Choroid plexus epithelial cell (primary cell): ENCODE measurements around the gene GRK7.

Source experiments
- DNase-seq: peaks from one replicate; pipeline ENCODE4 v3.0.0-alpha.2; 2010; ENCODE audit warnings: low read depth
- H3K4me3 ChIP-seq: 2 replicates; pipeline ENCODE4 v1.5.1; 2011; ENCODE audit warnings: low read depth, mild to moderate bottlenecking, control low read depth, low read length, moderate library complexity
- TF ChIP-seq, protein P1 (sequence below): conservative IDR thresholded peaks from 2 replicates; pipeline ENCODE4 v1.5.1; 2011; ENCODE audit warnings: low read depth, mild to moderate bottlenecking, control low read depth, inconsistent platforms, low read length, moderate library complexity

GRK7 gene

DNA sequence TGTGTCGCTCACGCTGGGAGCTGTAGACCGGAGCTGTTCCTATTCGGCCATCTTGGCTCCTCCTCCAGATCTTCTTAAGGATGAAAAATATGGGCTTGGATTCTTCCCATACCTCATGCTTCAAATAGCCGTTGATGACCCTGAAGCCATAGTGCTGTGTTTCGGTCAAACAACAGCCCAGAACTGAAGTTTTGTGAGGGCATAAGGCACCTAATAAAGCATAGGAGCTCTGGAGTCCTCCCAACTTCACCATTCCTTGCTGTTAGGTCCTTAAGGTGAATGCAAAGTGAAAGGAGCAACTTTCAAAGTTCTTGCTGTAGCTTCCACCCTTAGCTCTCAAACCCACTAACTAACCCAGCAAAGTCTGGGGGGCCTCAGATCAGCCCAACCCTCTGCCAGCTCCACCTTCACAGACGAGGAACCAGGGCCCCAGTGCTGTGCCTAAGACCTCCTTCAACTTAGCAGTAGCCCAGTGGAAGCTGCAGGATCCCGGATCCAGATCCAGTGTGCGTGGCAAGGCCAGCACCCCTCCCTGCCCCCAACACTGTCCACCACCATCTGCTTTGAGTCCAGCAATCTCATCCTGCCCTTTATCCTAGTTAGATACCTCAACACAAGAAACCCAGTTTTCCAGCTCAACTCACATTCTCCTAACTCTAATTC, at the start of gene GRK7:
Gene GRK7 (plus strand): TSS at position 321 of the 663 bp plus-strand sequence. CDS start 14,877 bp downstream, outside the sequence.
- DNase-seq = no peak
- TF ChIP-seq, protein P1, sequence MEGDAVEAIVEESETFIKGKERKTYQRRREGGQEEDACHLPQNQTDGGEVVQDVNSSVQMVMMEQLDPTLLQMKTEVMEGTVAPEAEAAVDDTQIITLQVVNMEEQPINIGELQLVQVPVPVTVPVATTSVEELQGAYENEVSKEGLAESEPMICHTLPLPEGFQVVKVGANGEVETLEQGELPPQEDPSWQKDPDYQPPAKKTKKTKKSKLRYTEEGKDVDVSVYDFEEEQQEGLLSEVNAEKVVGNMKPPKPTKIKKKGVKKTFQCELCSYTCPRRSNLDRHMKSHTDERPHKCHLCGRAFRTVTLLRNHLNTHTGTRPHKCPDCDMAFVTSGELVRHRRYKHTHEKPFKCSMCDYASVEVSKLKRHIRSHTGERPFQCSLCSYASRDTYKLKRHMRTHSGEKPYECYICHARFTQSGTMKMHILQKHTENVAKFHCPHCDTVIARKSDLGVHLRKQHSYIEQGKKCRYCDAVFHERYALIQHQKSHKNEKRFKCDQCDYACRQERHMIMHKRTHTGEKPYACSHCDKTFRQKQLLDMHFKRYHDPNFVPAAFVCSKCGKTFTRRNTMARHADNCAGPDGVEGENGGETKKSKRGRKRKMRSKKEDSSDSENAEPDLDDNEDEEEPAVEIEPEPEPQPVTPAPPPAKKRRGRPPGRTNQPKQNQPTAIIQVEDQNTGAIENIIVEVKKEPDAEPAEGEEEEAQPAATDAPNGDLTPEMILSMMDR = no peak
- H3K4me3 ChIP-seq = no peak within 1 kb of the TSS

GRCh38 chr3:141714671-141715070, 48.5 kb upstream of the GRK7 start:
- H3K4me3 ChIP-seq = no peak overlapping the region
- TF ChIP-seq, protein P1 = no peak
- DNase-seq = no peak

- DNase-seq = no peak
- H3K4me3 ChIP-seq = no peak overlapping the region
- TF ChIP-seq, protein P1 = no peak
Measured at GRCh38 chr3:141722081-141722480, 41.1 kb upstream of the GRK7 start.

GRCh38 chr3:141722648-141723047, 40.6 kb upstream of the GRK7 start:
- no peak overlapping the region for H3K4me3 ChIP-seq
- TF ChIP-seq, protein P1 = no peak
- no peak for DNase-seq

DNA sequence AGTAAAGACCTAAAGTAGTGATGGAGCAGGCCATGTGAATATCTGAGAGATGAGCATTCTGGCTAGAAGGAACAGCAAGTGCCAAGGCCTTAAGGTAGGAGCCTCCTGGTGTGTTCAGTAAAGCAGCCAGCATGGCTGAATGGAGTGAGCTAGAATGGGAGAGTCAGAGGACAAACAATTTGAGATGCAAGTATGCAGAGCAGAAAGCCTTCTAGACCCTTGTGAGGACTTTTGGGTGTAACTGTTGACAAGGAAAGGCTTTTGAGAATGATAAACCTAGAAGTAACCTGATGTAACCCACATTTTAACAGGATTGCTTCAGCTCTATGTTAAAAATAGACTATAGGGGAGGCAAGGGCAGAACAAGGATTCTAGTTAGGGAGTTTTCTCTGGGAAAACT, 40.0 kb upstream of the GRK7 start:
- TF ChIP-seq, protein P1 = no peak
- H3K4me3 ChIP-seq = no peak overlapping the region
- DNase-seq = no peak

- TF ChIP-seq, protein P1 = no peak
- no peak for DNase-seq
- H3K4me3 ChIP-seq = no peak overlapping the region
Measured at GRCh38 chr3:141724186-141724585, 39.0 kb upstream of the GRK7 start.

- TF ChIP-seq, protein P1 = no peak
- no peak for DNase-seq
- H3K4me3 ChIP-seq = no peak overlapping the region
Measured at GRCh38 chr3:141725036-141725435, 38.2 kb upstream of the GRK7 start.
